Measurements from ENCODE around the gene ZFP69B.
"Not testable (repeated sequence)": the region's sequence is repeated elsewhere in the genome, so short reads cannot be mapped to it uniquely, and the experiment has no call there.

ZFP69B gene

GRCh38 chr1:40435471-40435870, 14.8 kb upstream of the ZFP69B start:
- DNase-seq (ENCODE audit: low spot score): no peak
- no peak for FAIRE-seq

DNA sequence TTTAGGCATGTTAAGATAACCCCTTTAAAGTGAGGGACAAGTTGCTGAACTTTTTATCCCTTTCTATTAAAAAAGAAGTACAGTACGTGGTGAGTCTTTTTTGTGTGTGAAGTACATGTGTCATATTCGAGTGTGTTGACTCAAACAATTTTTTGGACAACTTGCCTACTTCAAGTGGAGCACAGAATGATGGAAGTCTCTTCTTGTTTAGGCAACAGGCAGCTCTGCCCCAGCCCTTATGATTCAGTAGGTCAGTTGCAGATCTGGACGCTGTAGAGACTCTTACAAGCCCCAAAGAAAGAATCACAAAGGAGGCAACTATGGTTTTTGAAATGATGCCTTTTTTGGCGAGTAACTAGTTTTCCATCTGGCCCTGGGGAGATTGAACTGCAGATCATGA, 14.4 kb upstream of the ZFP69B start:
- no peak for DNase-seq (ENCODE audit: low spot score)
- no peak for FAIRE-seq

GRCh38 chr1:40438391-40439015, 11.8 kb upstream of the ZFP69B start:
- FAIRE-seq: no peak

DNA sequence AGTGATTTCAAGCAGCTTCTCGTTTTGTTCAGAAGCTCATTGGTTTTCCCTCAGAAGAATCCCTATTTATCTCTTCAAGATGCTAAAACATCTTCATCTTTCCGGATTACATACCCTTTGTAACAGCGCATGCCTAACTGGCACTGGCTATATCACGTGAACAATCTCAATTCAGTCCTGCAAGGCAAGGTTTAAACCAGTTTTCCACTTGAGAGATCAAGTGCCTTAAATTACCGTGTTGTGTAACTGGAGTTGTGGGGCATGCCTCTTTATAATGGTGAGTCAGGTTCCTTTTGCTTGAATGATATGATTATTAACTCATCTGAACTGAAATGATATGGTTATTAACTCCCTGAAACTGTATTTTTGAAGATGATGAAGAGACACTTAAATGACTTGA, 11.0 kb upstream of the ZFP69B start:
- no peak for FAIRE-seq
- DNase-seq (ENCODE audit: low spot score): no peak

More at GRCh38 chr1:40438391-40439015, 11.8 kb upstream of the ZFP69B start:
- DNase-seq (ENCODE audit: low spot score): no peak

- FAIRE-seq (no peak), DNase-seq (ENCODE audit: low spot score) (peak; percentile 59)
Measured at GRCh38 chr1:40450495-40451237, 390 bp downstream of the ZFP69B start.

DNA sequence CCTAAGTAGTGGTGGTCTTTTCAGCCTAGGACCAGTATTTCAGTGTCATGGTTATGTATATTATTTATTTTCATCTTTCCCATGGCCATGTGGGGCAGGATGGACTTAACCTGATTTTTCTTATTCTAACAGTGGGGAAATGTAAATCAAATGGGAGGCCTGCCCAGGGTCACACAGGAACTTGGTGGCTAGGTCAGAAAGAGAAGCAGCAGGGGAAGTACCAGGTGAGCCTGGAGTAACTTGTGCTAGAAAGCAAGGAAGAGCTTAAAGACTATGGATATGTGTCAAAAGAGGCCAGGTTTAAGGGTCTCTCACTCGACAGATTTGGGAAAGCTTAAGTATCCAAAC, 936 bp downstream of the ZFP69B start:
- no peak for FAIRE-seq
- DNase-seq (ENCODE audit: low spot score): no peak

DNA sequence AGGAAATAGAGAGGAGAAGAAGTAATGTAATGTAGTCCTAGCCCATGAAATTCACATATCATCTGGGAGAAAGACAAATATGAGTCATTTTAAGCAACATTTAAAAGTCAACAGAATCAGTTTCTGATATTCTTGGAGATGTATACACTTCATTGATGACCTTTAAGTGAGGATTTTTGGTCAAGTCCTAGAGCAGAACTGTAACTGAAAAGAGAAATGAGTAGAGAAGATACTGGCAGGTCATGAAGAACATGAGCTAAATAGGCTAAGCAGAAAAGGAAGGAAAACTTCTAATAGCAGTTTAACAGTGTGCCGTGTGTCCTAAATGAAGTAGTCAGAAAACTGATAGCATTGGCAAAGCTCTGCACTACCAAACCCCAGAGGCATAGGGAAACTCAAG, 4.6 kb downstream of the ZFP69B start:
- DNase-seq (ENCODE audit: low spot score) (no peak), FAIRE-seq (no peak)

- DNase-seq (ENCODE audit: low spot score) (no peak), FAIRE-seq (no peak)
Measured at GRCh38 chr1:40462956-40463590, 12.8 kb downstream of the ZFP69B start.

DNA sequence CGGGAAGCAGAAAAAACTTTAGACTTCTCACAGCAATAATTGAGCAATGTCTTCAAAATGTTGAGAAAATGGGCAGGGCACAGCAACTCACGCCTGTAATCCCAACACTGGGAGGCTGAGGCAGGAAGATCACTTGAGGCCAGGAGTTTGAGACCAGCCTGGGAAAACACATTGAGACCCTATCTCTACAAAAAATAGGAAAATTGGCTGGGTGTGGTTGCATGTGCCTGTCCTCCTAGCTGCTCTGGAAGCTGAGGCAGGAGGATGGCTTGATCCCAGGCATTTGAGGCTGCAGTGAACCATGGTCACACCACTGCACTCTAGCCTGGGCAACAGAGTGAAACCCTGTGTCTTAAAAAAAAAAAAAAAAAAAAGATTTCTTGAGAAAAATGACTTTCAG, 19.1 kb downstream of the ZFP69B start:
- DNase-seq (ENCODE audit: low spot score) (no peak), FAIRE-seq (no peak)

- FAIRE-seq (no peak), DNase-seq (ENCODE audit: low spot score) (no peak)
Measured at GRCh38 chr1:40475268-40475667, 25.0 kb downstream of the ZFP69B start.

DNA sequence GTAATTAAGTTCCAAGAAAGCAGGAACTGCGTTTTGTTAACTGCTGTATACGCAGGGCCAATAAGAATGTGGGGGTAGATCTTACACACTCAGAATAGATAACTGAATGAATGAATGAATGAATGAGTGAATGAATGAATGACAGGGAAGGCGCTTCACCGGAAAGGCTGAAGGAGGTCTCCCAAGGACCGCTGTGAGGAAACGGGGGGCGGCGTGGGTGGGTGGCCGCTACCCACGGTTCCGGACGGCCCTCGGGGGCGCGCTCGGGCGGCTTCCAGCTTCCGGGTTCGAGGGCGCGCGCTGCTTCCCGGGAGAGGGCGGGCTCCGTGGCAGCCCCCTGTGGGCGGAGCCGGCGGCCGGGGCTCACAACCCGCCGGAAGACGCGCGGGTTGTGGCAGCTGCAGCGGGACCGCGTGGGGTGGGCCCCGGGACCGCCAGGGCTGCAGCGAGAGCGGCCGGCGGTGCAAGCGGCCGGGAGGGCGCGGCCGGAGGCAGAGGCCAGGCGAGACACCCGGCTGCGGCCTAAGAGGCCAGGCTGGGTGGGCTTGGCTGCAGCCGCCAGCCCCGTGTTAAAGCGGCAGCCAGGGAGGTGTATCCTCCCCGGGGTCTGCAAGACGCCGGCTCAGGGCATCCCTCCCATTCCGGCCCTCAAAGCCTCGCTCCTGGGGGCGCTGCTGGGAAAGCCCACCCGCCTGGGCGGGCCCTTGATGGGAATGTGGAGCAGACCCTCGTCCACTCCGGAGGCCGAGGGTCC, 26.8 kb downstream of the ZFP69B start, which contains the start of gene ZFP69:
TSS of gene ZFP69 (plus strand) at position 367 of the 754 bp plus-strand sequence. CDS start 2,072 bp downstream, outside the sequence.
- FAIRE-seq (no peak), DNase-seq (ENCODE audit: low spot score) (no peak)

DNA sequence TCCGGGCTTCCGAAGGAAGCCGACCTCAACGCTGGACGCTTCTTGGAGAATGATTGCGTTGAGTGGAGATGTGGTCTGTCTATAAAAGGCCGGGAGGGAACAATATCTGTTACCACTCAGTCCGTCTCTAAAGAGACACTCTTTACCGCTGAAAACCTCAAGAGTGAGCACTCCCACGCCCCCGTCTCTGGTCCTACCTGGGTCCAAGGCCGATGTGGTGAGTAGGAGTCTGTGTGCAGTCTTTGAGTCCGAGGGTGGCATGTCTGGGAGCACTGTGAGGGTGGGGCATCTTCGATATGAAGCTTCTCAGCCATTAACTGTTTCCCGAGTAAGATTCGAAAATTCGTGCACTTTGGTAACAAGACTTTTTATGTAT, 27.4 kb downstream of the ZFP69B start:
- FAIRE-seq: no peak
- no peak for DNase-seq (ENCODE audit: low spot score)

DNA sequence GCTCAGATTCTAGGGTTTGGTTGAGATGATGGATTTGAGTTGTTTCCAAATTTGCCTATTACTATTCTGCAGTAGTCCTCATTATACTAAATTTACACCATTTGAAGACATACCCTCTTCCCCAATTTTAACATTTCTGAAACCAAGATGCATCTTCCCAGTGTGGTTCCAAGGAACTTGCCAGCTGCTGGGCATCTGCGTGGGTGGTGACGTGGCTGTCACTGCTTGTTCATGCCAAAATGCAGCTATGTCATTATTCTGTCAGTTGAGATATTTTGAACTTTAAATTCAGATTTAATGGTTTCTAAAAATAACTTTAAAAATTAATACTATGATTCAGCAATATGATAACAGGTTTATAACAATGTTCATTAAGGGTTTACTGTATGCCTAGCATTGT, 28.0 kb downstream of the ZFP69B start:
- no peak for DNase-seq (ENCODE audit: low spot score)
- no peak for FAIRE-seq

DNA sequence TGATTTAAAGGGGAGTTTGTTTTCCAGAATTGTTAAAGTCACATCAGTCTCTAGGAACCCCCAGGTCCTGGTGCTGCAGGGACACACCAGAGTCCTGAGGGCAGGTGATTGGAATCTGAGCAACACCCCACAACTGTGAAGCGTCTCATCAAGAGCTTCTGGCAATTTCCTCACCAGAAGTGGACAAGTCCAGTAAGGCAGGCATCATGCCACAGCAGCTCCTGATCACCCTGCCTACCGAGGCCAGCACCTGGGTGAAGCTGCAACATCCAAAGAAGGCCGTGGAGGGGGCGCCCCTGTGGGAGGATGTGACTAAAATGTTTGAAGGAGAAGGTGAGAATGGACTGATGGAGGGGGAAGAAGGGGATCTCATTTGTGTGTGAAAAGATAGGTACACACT, 28.9 kb downstream of the ZFP69B start:
- no peak for DNase-seq (ENCODE audit: low spot score)

GRCh38 chr1:40495315-40495903, 45.1 kb downstream of the ZFP69B start:
- DNase-seq (ENCODE audit: low spot score): no peak
- no peak for FAIRE-seq

More for the DNA sequence above, 28.9 kb downstream of the ZFP69B start:
- no peak for FAIRE-seq

- not testable (repeated sequence) for FAIRE-seq; DNase-seq (ENCODE audit: low spot score)
Measured at GRCh38 chr1:40502651-40503050, 52.4 kb downstream of the ZFP69B start.

DNA sequence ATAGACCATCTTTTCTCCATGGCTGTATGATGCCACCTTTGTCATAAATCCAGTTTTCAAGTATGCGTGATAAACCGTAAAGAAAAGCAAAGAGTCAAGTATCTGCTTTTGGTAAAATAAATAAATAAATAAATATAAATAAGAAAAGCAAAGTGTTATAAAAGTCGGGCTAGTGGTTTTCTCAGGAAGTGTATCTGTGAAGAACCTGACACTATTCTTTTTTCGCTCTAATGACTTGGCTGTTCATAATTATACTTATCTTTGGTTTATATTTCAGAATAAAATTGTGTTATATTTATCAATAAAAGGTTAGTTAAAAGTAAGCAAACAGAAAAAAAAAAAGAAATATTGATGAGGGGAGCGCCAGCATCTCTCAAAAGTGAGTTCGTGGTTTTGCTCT, 57.7 kb downstream of the ZFP69B start:
- FAIRE-seq (no peak), DNase-seq (ENCODE audit: low spot score) (no peak)

DNA sequence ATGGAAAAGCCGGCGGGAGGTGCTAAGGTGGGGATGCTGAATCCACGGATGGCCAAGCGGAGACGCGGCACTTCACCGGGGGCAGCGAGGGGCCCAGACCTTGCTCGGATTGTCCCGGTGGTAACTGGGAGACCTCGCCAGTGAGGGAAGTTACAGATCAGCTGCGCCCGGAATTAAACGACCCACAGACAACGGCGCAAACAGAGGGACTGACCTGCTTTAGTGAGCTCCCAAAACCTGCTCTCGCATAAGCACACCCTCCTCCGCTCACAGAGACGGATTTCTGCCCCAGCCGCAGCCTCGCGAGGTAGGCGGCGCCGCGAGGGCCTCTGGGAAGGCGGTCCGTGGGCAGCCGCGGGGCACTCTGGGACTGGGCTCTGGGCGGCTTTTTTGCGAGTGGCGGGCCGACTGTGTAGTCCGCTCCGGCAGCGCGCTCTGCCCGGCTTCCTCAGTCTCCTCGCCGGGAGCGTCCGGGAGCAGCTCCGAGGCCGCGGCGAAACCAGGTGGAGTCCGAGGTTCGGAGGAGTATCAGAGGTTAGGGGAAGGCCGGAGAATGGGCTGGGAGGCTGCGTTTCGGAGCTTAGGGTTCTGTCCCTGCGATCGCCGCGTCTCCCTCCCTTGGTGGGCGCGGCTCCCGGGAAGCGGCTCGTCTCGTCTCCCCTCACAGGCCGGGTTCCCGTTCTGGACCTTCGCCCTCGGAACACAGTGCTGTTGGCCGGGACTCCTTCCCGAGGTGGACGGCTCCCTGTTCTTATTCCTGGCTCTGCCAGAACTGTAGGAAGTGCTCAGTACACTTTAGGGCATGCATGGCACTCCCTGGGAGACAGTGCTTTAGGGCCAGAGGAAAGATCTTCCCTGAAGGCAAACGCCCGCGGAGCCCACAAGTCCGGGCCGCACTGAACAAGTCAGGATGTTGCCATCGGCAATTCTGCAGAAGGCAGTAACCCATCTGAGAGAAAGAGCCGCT, 58.4 kb downstream of the ZFP69B start, which contains the start of gene EXO5:
TSS of gene EXO5 (plus strand) at position 393 of the 967 bp plus-strand sequence. CDS start 5,778 bp downstream, outside the sequence.
- no peak for FAIRE-seq
- DNase-seq (ENCODE audit: low spot score): peak; percentile 47
